Left ventricle myocardium inferior (tissue), 1 donor: Measurements from ENCODE around the gene SIAE. TPM values are rescaled to one million over a fixed set of nuclear protein-coding genes. Genes with fewer than 3 reads are reported as not detected.

Experiments
- DNase-seq: peaks from one replicate; pipeline ENCODE4 v3.0.0-alpha.2; 2020
- H3K27ac ChIP-seq: fragments of 200-600 bp; replicated peaks from 2 replicates; pipeline ENCODE4 v1.8.0; 2021
- H3K27me3 ChIP-seq: fragments of 200-600 bp; 2 replicates; pipeline ENCODE4 v1.8.0; 2021; ENCODE audit warnings: low read depth
- H3K36me3 ChIP-seq: fragments of 200-600 bp; 2 replicates; pipeline ENCODE4 v1.8.0; 2021
- H3K4me1 ChIP-seq: fragments of 200-600 bp; 2 replicates; pipeline ENCODE4 v1.8.0; 2021
- H3K4me3 ChIP-seq: fragments of 200-600 bp; 2 replicates; pipeline ENCODE4 v1.8.0; 2021; ENCODE audit warnings: mild to moderate bottlenecking, moderate library complexity
- H3K9me3 ChIP-seq: fragments of 200-600 bp; replicated peaks from 2 replicates; pipeline ENCODE4 v1.8.0; 2021
- CTCF ChIP-seq: fragments of 200-600 bp; IDR thresholded peaks from 2 replicates; pipeline ENCODE4 v1.8.0; 2021; ENCODE audit warnings: antibody characterized with exemption, mild to moderate bottlenecking, borderline replicate concordance
- intact Hi-C: fragments of 100-400 bp; cut with micrococcal nuclease; formaldehyde crosslinking; loops from one replicate; pipeline ENCODE4 v1.11.0; 2022
- total RNA-seq: library from RNA; stranded (reverse); fragmentation: NEBNext Ultra II Directional; extraction: Animal tissue kit (Norgen Biotek cat#: 25700); gene quantifications from one replicate; pipeline ENCODE4 v1.2.1, GENCODE V29; 2021
- donor health status: DM: no; HTN: yes; CAD: no; lungs with severe emphysema.

Gene SIAE
- total RNA-seq, 1 donor from 2014 or later = 68.8 TPM

- H3K36me3 ChIP-seq = no peaks in the 10 kb centered on the region
- H3K27ac ChIP-seq = peak overlapping the region; percentile 90
- intact Hi-C loops = loop anchor here (5.0 kb wide), 1 partner anchor 88 kb away; the partner anchor contains the start of gene ESAM
- no peaks in the 10 kb centered on the region for H3K27me3 ChIP-seq
- H3K4me1 ChIP-seq = peaks cover 39% of the 10 kb centered on the region
- no peaks in the 10 kb centered on the region for H3K9me3 ChIP-seq
- no peak for DNase-seq
- no peak for TF ChIP-seq CTCF
- peak overlapping the region; percentile 76 for H3K4me3 ChIP-seq
Observed at GRCh38 chr11:124674168-124674517, 604 bp upstream of the SIAE start.

GRCh38 chr11:124672536-124673215 lies 863 bp downstream of the SIAE start:
- TF ChIP-seq CTCF = no peak
- no peak for DNase-seq
- intact Hi-C loops = loop anchor here (5.0 kb wide), 1 partner anchor 90 kb away; the partner anchor contains the start of gene ESAM
- H3K36me3 ChIP-seq = no peaks in the 10 kb centered on the region
- H3K27me3 ChIP-seq = no peaks in the 10 kb centered on the region
- peaks cover 39% of the 10 kb centered on the region for H3K4me1 ChIP-seq
- H3K9me3 ChIP-seq = no peaks in the 10 kb centered on the region
- H3K4me3 ChIP-seq = peak overlapping the region; percentile 76
- H3K27ac ChIP-seq = peak overlapping the region; percentile 90

GRCh38 chr11:124670732-124671131 lies 2.8 kb downstream of the SIAE start:
- intact Hi-C loops = loop anchor here (5.0 kb wide), 1 partner anchor 92 kb away; the partner anchor contains the start of gene ESAM
- Histone ChIP-seq H3K27me3 (no peaks in the 10 kb centered on the region), H3K36me3 (peaks cover 16% of the 10 kb centered on the region), H3K4me1 (peaks cover 25% of the 10 kb centered on the region), H3K27ac (no peak overlapping the region), H3K9me3 (no peaks in the 10 kb centered on the region), H3K4me3 (no peak overlapping the region)
- no peak for DNase-seq
- no peak for TF ChIP-seq CTCF

GRCh38 chr11:124669193-124669592 lies 4.3 kb downstream of the SIAE start:
- DNase-seq = no peak
- H3K27me3 ChIP-seq = no peaks in the 10 kb centered on the region
- peak; percentile 90 for TF ChIP-seq CTCF
- no peak overlapping the region for H3K4me3 ChIP-seq
- intact Hi-C loops = loop anchor here (5.0 kb wide), 1 partner anchor 168 kb away; no protein-coding TSS in a partner anchor
- peaks cover 29% of the 10 kb centered on the region for H3K36me3 ChIP-seq
- no peak overlapping the region for H3K27ac ChIP-seq
- H3K4me1 ChIP-seq = peaks cover 13% of the 10 kb centered on the region
- no peaks in the 10 kb centered on the region for H3K9me3 ChIP-seq

- H3K27ac ChIP-seq = no peak overlapping the region
- TF ChIP-seq CTCF = no peak
- no peaks in the 10 kb centered on the region for H3K9me3 ChIP-seq
- no peak overlapping the region for H3K4me3 ChIP-seq
- H3K27me3 ChIP-seq = no peaks in the 10 kb centered on the region
- intact Hi-C loops = loop anchor here (5.0 kb wide), 1 partner anchor 170 kb away; no protein-coding TSS in a partner anchor
- peaks cover 2% of the 10 kb centered on the region for H3K4me1 ChIP-seq
- DNase-seq = no peak
- H3K36me3 ChIP-seq = peaks cover 30% of the 10 kb centered on the region
Observed at GRCh38 chr11:124667601-124668000, 5.9 kb downstream of the SIAE start.
